HepG2 (cell line): Measurements from ENCODE around the gene PRR19. TPM values are rescaled to one million over a fixed set of nuclear protein-coding genes. Genes with fewer than 3 reads are reported as not detected.

ENCODE experiments used
- ATAC-seq: fragments of 200-7000 bp; cut with Tn5 transposase; 3 replicates; pipeline ENCODE4 v1.9.1; 2020; ENCODE audit warnings: mild to moderate bottlenecking, moderate library complexity
- BruUV-seq: library from RNA; stranded (reverse); fragments of 400-500 nt; replicated peaks from 2 replicates; lab custom pipeline; 2021; lab: Mats Ljungman, UMichigan
- CTCF ChIA-PET: fragments of 300-600 bp; formaldehyde crosslinking; extraction: SDS; loops from one replicate; lab custom pipeline; 2021; ENCODE audit warnings: low total read pairs, inconsistent platforms, low intra/inter-chr PET ratio; lab: Yijun Ruan, JAX
- POLR2A ChIA-PET: fragments of 350-600 bp; sonication (Branson Sonifier 250); formaldehyde crosslinking; loops from one replicate; lab custom pipeline; 2020; ENCODE audit warnings: antibody characterized with exemption, inconsistent platforms; lab: Yijun Ruan, JAX
- DNase-seq: peaks from one replicate; pipeline ENCODE4 v3.0.0-alpha.2; 2015; ENCODE audit warnings: low spot score
- FAIRE-seq: peaks from 3 replicates; lab custom pipeline; 2011; peaks lifted over from hg19 to GRCh38; lab: Jason Lieb, UNC
- H2AFZ ChIP-seq: one replicate; pipeline ENCODE4 v1.6.1; 2011; ENCODE audit warnings: low read length, inconsistent platforms
- H3K27ac ChIP-seq: fragments of 300-600 bp; 3 replicates; pipeline ENCODE4 v1.8.0; 2011; ENCODE audit warnings: mixed run types, mild to moderate bottlenecking, mixed read lengths, low read length, inconsistent platforms; ENCODE audit not compliant: insufficient read depth; ENCODE audit errors: extremely low read length
- H3K27me3 ChIP-seq, 2 experiments: fragments of 200-600 bp in 1 of 2; 2 replicates in 1 of 2; 3 replicates in 1 of 2; pipeline versions ENCODE4 v1.6.0 to v1.8.0; 2011; ENCODE audit warnings: low read length in 2 of 2, mild to moderate bottlenecking in 2 of 2, moderate library complexity in 2 of 2, inconsistent platforms in 1 of 2; ENCODE audit not compliant: insufficient read depth in 2 of 2, control insufficient read depth in 1 of 2
- H3K36me3 ChIP-seq, 2 experiments: fragments of 200-600 bp in 1 of 2; replicated peaks in 1 of 2; 2 replicates in 1 of 2; 3 replicates in 1 of 2; pipeline versions ENCODE4 v1.5.1 to v1.8.0; 2011; ENCODE audit warnings: low read length in 2 of 2, inconsistent platforms in 1 of 2; ENCODE audit not compliant: insufficient read depth in 2 of 2, control insufficient read depth in 1 of 2
- H3K4me1 ChIP-seq: 2 replicates; pipeline ENCODE4 v1.5.1; 2012; ENCODE audit warnings: low read length, inconsistent platforms; ENCODE audit not compliant: insufficient read depth
- H3K4me2 ChIP-seq: 2 replicates; pipeline ENCODE4 v1.6.0; 2011; ENCODE audit warnings: low read depth, low read length, inconsistent platforms
- H3K4me3 ChIP-seq, 3 experiments: fragments of 200-600 bp in 1 of 3; sonication (generic), shearing (Covaris generic) in 1 of 3; replicated peaks in 1 of 3; 2 replicates each; pipeline ENCODE4 v1.5.1; 2011 to 2016; ENCODE audit warnings: low read length in 3 of 3, inconsistent platforms in 2 of 3, low read depth in 2 of 3, mild to moderate bottlenecking in 2 of 3, control low read depth in 1 of 3, mixed read lengths in 1 of 3; ENCODE audit not compliant: insufficient read depth in 1 of 3
- H3K79me2 ChIP-seq: one replicate; pipeline ENCODE4 v1.6.1; 2011; ENCODE audit warnings: low read length, inconsistent platforms; ENCODE audit not compliant: insufficient read depth
- H3K9ac ChIP-seq: 2 replicates; pipeline ENCODE4 v1.6.0; 2011; ENCODE audit warnings: mild to moderate bottlenecking, low read depth, low read length, inconsistent platforms; ENCODE audit not compliant: insufficient read depth
- H3K9me3 ChIP-seq: 2 replicates; pipeline ENCODE4 v1.5.1; 2012; ENCODE audit warnings: mild to moderate bottlenecking, low read length
- H4K20me1 ChIP-seq: 2 replicates; pipeline ENCODE4 v1.6.0; 2011; ENCODE audit warnings: inconsistent platforms, mild to moderate bottlenecking, low read length, moderate library complexity; ENCODE audit not compliant: insufficient read depth
- AHR ChIP-seq: IDR thresholded peaks from 2 replicates; pipeline ENCODE4 v1.6.1; 2018; ENCODE audit warnings: missing genetic modification reagents, missing compliant biosample characterization
- CBFB ChIP-seq: sonication (generic); formaldehyde crosslinking; IDR thresholded peaks from 2 replicates; pipeline ENCODE4 v1.4.0; 2020; ENCODE audit warnings: missing genetic modification reagents
- FOSL2 ChIP-seq: sonication (generic); formaldehyde crosslinking; IDR thresholded peaks from 2 replicates; pipeline ENCODE4 v1.4.0; 2020; ENCODE audit warnings: missing genetic modification reagents
- GABPB1 ChIP-seq: IDR thresholded peaks from 2 replicates; pipeline ENCODE4 v1.6.1; 2016; ENCODE audit warnings: mild to moderate bottlenecking, missing genetic modification reagents, moderate library complexity, missing compliant biosample characterization
- GATA4 ChIP-seq: sonication (generic); IDR thresholded peaks from 2 replicates; pipeline ENCODE4 v1.6.1; 2016; ENCODE audit warnings: antibody characterized with exemption, low read depth, borderline replicate concordance
- HDAC1 ChIP-seq: sonication (generic); formaldehyde crosslinking; IDR thresholded peaks from 2 replicates; pipeline ENCODE4 v1.5.1; 2020; ENCODE audit warnings: mild to moderate bottlenecking, missing genetic modification reagents
- HIVEP1 ChIP-seq: sonication (generic); formaldehyde crosslinking; IDR thresholded peaks from 2 replicates; pipeline ENCODE4 v1.4.0; 2020; ENCODE audit warnings: mild to moderate bottlenecking, missing genetic modification reagents
- PRMT3 ChIP-seq: sonication (generic); formaldehyde crosslinking; IDR thresholded peaks from 2 replicates; pipeline ENCODE4 v1.8.1; 2022; ENCODE audit warnings: low read depth, mild to moderate bottlenecking, moderate library complexity, missing genetic modification reagents, borderline replicate concordance
- THAP11 ChIP-seq: IDR thresholded peaks from 2 replicates; pipeline ENCODE4 v1.6.1; 2016; ENCODE audit warnings: missing biosample characterization, missing genetic modification reagents
- ZBTB37 ChIP-seq: sonication (generic); formaldehyde crosslinking; IDR thresholded peaks from 2 replicates; pipeline ENCODE4 v1.4.0; 2020; ENCODE audit warnings: mild to moderate bottlenecking, missing genetic modification reagents
- ZNF232 ChIP-seq: sonication (generic); formaldehyde crosslinking; IDR thresholded peaks from 2 replicates; pipeline ENCODE4 v1.4.0; 2020; ENCODE audit warnings: missing genetic modification reagents, borderline replicate concordance
- ZNF616 ChIP-seq: sonication (generic); formaldehyde crosslinking; IDR thresholded peaks from 2 replicates; pipeline ENCODE4 v1.5.0; 2020; ENCODE audit warnings: low read depth, mild to moderate bottlenecking, missing genetic modification reagents
- ZUFSP ChIP-seq: sonication (generic); formaldehyde crosslinking; IDR thresholded peaks from 2 replicates; pipeline ENCODE4 v1.9.0; 2021; ENCODE audit warnings: missing genetic modification reagents, mild to moderate bottlenecking, borderline replicate concordance
- WGBS: methylation state at CpG from one replicate; pipeline ENCODE4 v1.1.6; 2017; ENCODE audit warnings: low lambda C conversion rate; 5-methylcytosine and 5-hydroxymethylcytosine counted together
- in situ Hi-C: cut with HindIII; loops from 2 replicates; pipeline ENCODE4 v1.10.0; 2017; ENCODE audit warnings: low pct_unique_long_range_greater_than_20kb; ENCODE audit not compliant: extremely low pct_ligation_motif_present
- intact Hi-C: fragments of 100-400 bp; cut with micrococcal nuclease; formaldehyde crosslinking; loops from one replicate; pipeline ENCODE4 v1.10.0; 2022; ENCODE audit not compliant: unreplicated experiment
- polyA plus RNA-seq, 8 experiments: library from polyadenylated mRNA; depleted of rRNA in 3 of 8; stranded (reverse) in 7 of 8; unstranded in 1 of 8; fragments of >200 nt; fragmentation: Illumina TruSeq in 4 of 8; extraction: Trizol in 4 of 8; gene quantifications; 2 replicates each; pipeline versions ENCODE4 v1.2.1 to v1.2.3, GENCODE V29; 2011 to 2016; ENCODE audit warnings: low read depth in 4 of 8, missing spikeins in 1 of 8, mixed read lengths in 1 of 8; ENCODE audit not compliant: insufficient read depth in 1 of 8
- total RNA-seq, 5 experiments: library from RNA; depleted of rRNA; stranded (reverse); fragments of >200 nt; fragmentation: Illumina TruSeq; extraction: Trizol; gene quantifications; 2 replicates each; pipeline ENCODE4 v1.2.3, GENCODE V29; 2016; ENCODE audit warnings: low read depth in 1 of 5
- TF ChIP-seq, protein P1 (sequence below): sonication (generic); formaldehyde crosslinking; IDR thresholded peaks from 2 replicates; pipeline ENCODE4 v1.4.0; 2020; ENCODE audit warnings: missing genetic modification reagents
- TF ChIP-seq, protein P2 (sequence below): sonication (generic); formaldehyde crosslinking; IDR thresholded peaks from 2 replicates; pipeline ENCODE4 v1.9.0; 2022; ENCODE audit warnings: missing genetic modification reagents, mild to moderate bottlenecking, borderline replicate concordance

The PRR19 gene
- total and polyA plus RNA-seq, 2 of the 13 experiments (the other 11 are each of a cell fraction or from before 2014, with no cell fraction given): 0.21 to 0.33 TPM

GRCh38 chr19:42295831-42296525 is 6.0 kb upstream of the PRR19 start:
- H3K4me1 ChIP-seq: peaks cover 2% of the 10 kb centered on the region
- CTCF ChIA-PET: interaction anchor here (0.7 to 1.4 kb wide), 2 partner anchors 50 to 51 kb away, joined by 3 to 7 read pairs; no protein-coding TSS in a partner anchor
- H4K20me1 ChIP-seq: no peaks in the 10 kb centered on the region
- ATAC-seq (peak; percentile 81), DNase-seq (peak; percentile 74), FAIRE-seq (peak; percentile 92)
- intact Hi-C loops: no loop called here
- no peak overlapping the region for H3K4me2 ChIP-seq
- H3K9me3 ChIP-seq: no peaks in the 10 kb centered on the region
- H3K27ac ChIP-seq: no peak overlapping the region
- no peak overlapping the region for H3K9ac ChIP-seq
- 100% methylated on average over 1 of the region's 6 CpGs for WGBS
- no TSS peak for BruUV-seq
- H3K79me2 ChIP-seq: no peaks in the 10 kb centered on the region
- POLR2A ChIA-PET: interaction anchor here (0.8 to 1.4 kb wide), 4 partner anchors 14 to 53 kb away, joined by 3 to 7 read pairs (median 4); partner anchors contain the start of gene CIC
- H3K27me3 ChIP-seq: no peaks in the 10 kb centered on the region
- no peak overlapping the region for H2AFZ ChIP-seq
- no peak overlapping the region for H3K4me3 ChIP-seq
- peaks cover 13 to 42% of the 10 kb centered on the region in 2 experiments; a peak in 3 of 5 replicates for H3K36me3 ChIP-seq
- in situ Hi-C loops: no loop called here
- TF ChIP-seq, protein P1, sequence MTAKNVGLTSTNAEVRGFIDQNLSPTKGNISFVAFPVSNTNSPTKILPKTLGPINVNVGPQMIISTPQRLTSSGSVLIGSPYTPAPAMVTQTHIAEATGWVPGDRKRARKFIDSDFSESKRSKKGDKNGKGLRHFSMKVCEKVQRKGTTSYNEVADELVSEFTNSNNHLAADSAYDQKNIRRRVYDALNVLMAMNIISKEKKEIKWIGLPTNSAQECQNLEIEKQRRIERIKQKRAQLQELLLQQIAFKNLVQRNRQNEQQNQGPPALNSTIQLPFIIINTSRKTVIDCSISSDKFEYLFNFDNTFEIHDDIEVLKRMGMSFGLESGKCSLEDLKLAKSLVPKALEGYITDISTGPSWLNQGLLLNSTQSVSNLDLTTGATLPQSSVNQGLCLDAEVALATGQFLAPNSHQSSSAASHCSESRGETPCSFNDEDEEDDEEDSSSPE (CRISPR knock-in tag): no peak
- TF ChIP-seq ZNF616 (CRISPR knock-in tag) (no peak), FOSL2 (CRISPR knock-in tag) (no peak), ZUFSP (CRISPR knock-in tag) (no peak), GATA4 (no peak), GABPB1 (CRISPR knock-in tag) (peak; percentile 21; the same call in 1 of the 2 replicates), THAP11 (CRISPR knock-in tag) (peak; percentile 76), ZNF232 (CRISPR knock-in tag) (no peak), HDAC1 (no peak), PRMT3 (CRISPR knock-in tag) (no peak), ZBTB37 (CRISPR knock-in tag) (no peak), HIVEP1 (0 out of 2 replicates have a peak, but pooled peaks have one; percentile 45), CBFB (CRISPR knock-in tag) (no peak), AHR (0 out of 2 replicates have a peak, but pooled peaks have one; percentile 60)
- TF ChIP-seq, protein P2, sequence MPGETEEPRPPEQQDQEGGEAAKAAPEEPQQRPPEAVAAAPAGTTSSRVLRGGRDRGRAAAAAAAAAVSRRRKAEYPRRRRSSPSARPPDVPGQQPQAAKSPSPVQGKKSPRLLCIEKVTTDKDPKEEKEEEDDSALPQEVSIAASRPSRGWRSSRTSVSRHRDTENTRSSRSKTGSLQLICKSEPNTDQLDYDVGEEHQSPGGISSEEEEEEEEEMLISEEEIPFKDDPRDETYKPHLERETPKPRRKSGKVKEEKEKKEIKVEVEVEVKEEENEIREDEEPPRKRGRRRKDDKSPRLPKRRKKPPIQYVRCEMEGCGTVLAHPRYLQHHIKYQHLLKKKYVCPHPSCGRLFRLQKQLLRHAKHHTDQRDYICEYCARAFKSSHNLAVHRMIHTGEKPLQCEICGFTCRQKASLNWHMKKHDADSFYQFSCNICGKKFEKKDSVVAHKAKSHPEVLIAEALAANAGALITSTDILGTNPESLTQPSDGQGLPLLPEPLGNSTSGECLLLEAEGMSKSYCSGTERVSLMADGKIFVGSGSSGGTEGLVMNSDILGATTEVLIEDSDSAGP (CRISPR knock-in tag): peak; percentile 67
